ENCODE results near the gene TP63. TPM values are rescaled to one million over a fixed set of nuclear protein-coding genes. Genes with fewer than 3 reads are reported as not detected.
"Not testable (repeated sequence)": the region's sequence is repeated elsewhere in the genome, so short reads cannot be mapped to it uniquely, and the experiment has no call there.

TP63 gene
- polyA plus RNA-seq, 6 donors from 2014 or later, result 0.10 to 0.71 (median 0.21) TPM; not detected in 3

- H3K4me3 Mint-ChIP-seq, result no peak overlapping the region
- ATAC-seq (ENCODE audit: low read depth in 2 of 2), result no peak
- no peak overlapping the region for H3K27ac Mint-ChIP-seq
Observed at GRCh38 chr3:189602471-189602870, 28.7 kb upstream of the TP63 start.

GRCh38 chr3:189605717-189606116, 25.5 kb upstream of the TP63 start:
- no peaks in the 10 kb centered on the region for H3K36me3 Mint-ChIP-seq
- peaks cover 0 to 23% (median 9%) of the 10 kb centered on the region in 7 donors for H3K9me3 Mint-ChIP-seq
- no peaks in the 10 kb centered on the region for H3K4me1 Mint-ChIP-seq

More at GRCh38 chr3:189602471-189602870, 28.7 kb upstream of the TP63 start:
- Mint-ChIP-seq H3K4me1 (no peaks in the 10 kb centered on the region), H3K9me3 (peaks cover 0 to 18% (median 5%) of the 10 kb centered on the region in 7 donors), H3K36me3 (no peaks in the 10 kb centered on the region), H3K27me3 (no peaks in the 10 kb centered on the region)
- no peak for DNase-seq

GRCh38 chr3:189606774-189607173, 24.4 kb upstream of the TP63 start:
- peaks cover 3 to 32% (median 9%) of the 10 kb centered on the region in 7 donors for H3K9me3 Mint-ChIP-seq
- DNase-seq, result no peak
- no peak overlapping the region for H3K4me3 Mint-ChIP-seq
- H3K27ac Mint-ChIP-seq, result no peak overlapping the region
- no peaks in the 10 kb centered on the region for H3K4me1 Mint-ChIP-seq
- no peaks in the 10 kb centered on the region for H3K27me3 Mint-ChIP-seq
- H3K36me3 Mint-ChIP-seq, result no peaks in the 10 kb centered on the region
- ATAC-seq (ENCODE audit: low read depth in 2 of 2), result no peak

More at GRCh38 chr3:189605717-189606116, 25.5 kb upstream of the TP63 start:
- Mint-ChIP-seq H3K27ac (no peak overlapping the region), H3K27me3 (no peaks in the 10 kb centered on the region), H3K4me3 (no peak overlapping the region)
- ATAC-seq (ENCODE audit: low read depth in 2 of 2) (no peak), DNase-seq (no peak)

- DNase-seq; ATAC-seq (ENCODE audit: low read depth in 2 of 2); H3K4me3 Mint-ChIP-seq; H3K4me1 Mint-ChIP-seq; H3K27ac Mint-ChIP-seq; H3K27me3 Mint-ChIP-seq; H3K36me3 Mint-ChIP-seq: not testable (repeated sequence)
- H3K9me3 Mint-ChIP-seq, result peaks cover 5 to 26% (median 10%) of the 10 kb centered on the region in 7 donors
Observed at GRCh38 chr3:189612641-189613040, 18.5 kb upstream of the TP63 start.

GRCh38 chr3:189613122-189613521, 18.1 kb upstream of the TP63 start:
- no peak for ATAC-seq (ENCODE audit: low read depth in 2 of 2)
- H3K27ac Mint-ChIP-seq, result no peak overlapping the region
- H3K36me3 Mint-ChIP-seq, result no peaks in the 10 kb centered on the region

GRCh38 chr3:189621948-189622603, 9.1 kb upstream of the TP63 start:
- no peak overlapping the region for H3K27ac Mint-ChIP-seq
- peaks cover 0 to 3% (median 0%) of the 10 kb centered on the region in 7 donors for H3K9me3 Mint-ChIP-seq
- no peaks in the 10 kb centered on the region for H3K4me1 Mint-ChIP-seq
- DNase-seq (no peak), ATAC-seq (ENCODE audit: low read depth in 2 of 2) (no peak)
- H3K36me3 Mint-ChIP-seq, result no peaks in the 10 kb centered on the region
- H3K27me3 Mint-ChIP-seq, result no peaks in the 10 kb centered on the region
- H3K4me3 Mint-ChIP-seq, result no peak overlapping the region

More at GRCh38 chr3:189613122-189613521, 18.1 kb upstream of the TP63 start:
- DNase-seq, result no peak
- H3K27me3 Mint-ChIP-seq, result no peaks in the 10 kb centered on the region
- no peaks in the 10 kb centered on the region for H3K4me1 Mint-ChIP-seq
- H3K9me3 Mint-ChIP-seq, result peaks cover 4 to 26% (median 10%) of the 10 kb centered on the region in 7 donors
- H3K4me3 Mint-ChIP-seq, result no peak overlapping the region

- H3K27ac Mint-ChIP-seq, result no peak overlapping the region
- H3K36me3 Mint-ChIP-seq, result no peaks in the 10 kb centered on the region
- H3K9me3 Mint-ChIP-seq, result peaks cover 0 to 3% (median 0%) of the 10 kb centered on the region in 7 donors
- no peaks in the 10 kb centered on the region for H3K27me3 Mint-ChIP-seq
- no peak overlapping the region for H3K4me3 Mint-ChIP-seq
- no peak for DNase-seq
- no peaks in the 10 kb centered on the region for H3K4me1 Mint-ChIP-seq
- ATAC-seq (ENCODE audit: low read depth in 2 of 2), result no peak
Observed at GRCh38 chr3:189622629-189623028, 8.6 kb upstream of the TP63 start.

GRCh38 chr3:189624130-189624529, 7.1 kb upstream of the TP63 start:
- Mint-ChIP-seq H3K27me3 (no peaks in the 10 kb centered on the region), H3K4me1 (no peaks in the 10 kb centered on the region), H3K27ac (no peak overlapping the region), H3K36me3 (no peaks in the 10 kb centered on the region), H3K9me3 (peaks cover 0 to 3% (median 0%) of the 10 kb centered on the region in 7 donors), H3K4me3 (no peak overlapping the region)
- ATAC-seq (ENCODE audit: low read depth in 2 of 2) (no peak), DNase-seq (no peak)

- Mint-ChIP-seq H3K27me3 (no peaks in the 10 kb centered on the region), H3K4me1 (no peaks in the 10 kb centered on the region), H3K9me3 (peaks cover 0 to 2% (median 0%) of the 10 kb centered on the region in 7 donors), H3K4me3 (no peak overlapping the region), H3K27ac (no peak overlapping the region), H3K36me3 (no peaks in the 10 kb centered on the region)
- no peak for DNase-seq
- no peak for ATAC-seq (ENCODE audit: low read depth in 2 of 2)
Observed at GRCh38 chr3:189625071-189625470, 6.1 kb upstream of the TP63 start.

- Mint-ChIP-seq H3K27me3 (no peaks in the 10 kb centered on the region), H3K9me3 (peaks cover 0 to 2% (median 0%) of the 10 kb centered on the region in 7 donors), H3K4me1 (no peaks in the 10 kb centered on the region), H3K4me3 (no peak overlapping the region), H3K36me3 (no peaks in the 10 kb centered on the region), H3K27ac (no peak overlapping the region)
- DNase-seq, result no peak
- no peak for ATAC-seq (ENCODE audit: low read depth in 2 of 2)
Observed at GRCh38 chr3:189625572-189625971, 5.6 kb upstream of the TP63 start.

GRCh38 chr3:189626286-189626685, 4.9 kb upstream of the TP63 start:
- no peak overlapping the region for H3K27ac Mint-ChIP-seq
- ATAC-seq (ENCODE audit: low read depth in 2 of 2), result no peak
- no peaks in the 10 kb centered on the region for H3K4me1 Mint-ChIP-seq

GRCh38 chr3:189629803-189630455, 1.3 kb upstream of the TP63 start:
- H3K4me3 Mint-ChIP-seq, result peak overlapping the region in 1 of 8 donors; percentile 18
- H3K27me3 Mint-ChIP-seq, result no peaks in the 10 kb centered on the region
- no peak for ATAC-seq (ENCODE audit: low read depth in 2 of 2)
- H3K27ac Mint-ChIP-seq, result no peak overlapping the region
- DNase-seq, result no peak
- H3K9me3 Mint-ChIP-seq, result peaks cover 0 to 2% (median 0%) of the 10 kb centered on the region in 7 donors
- H3K4me1 Mint-ChIP-seq, result no peaks in the 10 kb centered on the region
- no peaks in the 10 kb centered on the region for H3K36me3 Mint-ChIP-seq

More at GRCh38 chr3:189626286-189626685, 4.9 kb upstream of the TP63 start:
- H3K4me3 Mint-ChIP-seq, result no peak overlapping the region
- no peaks in the 10 kb centered on the region for H3K36me3 Mint-ChIP-seq
- H3K9me3 Mint-ChIP-seq, result peaks cover 0 to 2% (median 0%) of the 10 kb centered on the region in 7 donors
- no peak for DNase-seq
- H3K27me3 Mint-ChIP-seq, result no peaks in the 10 kb centered on the region

GRCh38 chr3:189630767-189631372, 319 bp upstream of the TP63 start:
- Mint-ChIP-seq H3K4me3 (peak overlapping the region in 3 of 8 donors; percentile 8 to 32 (median 13)), H3K27ac (peak overlapping the region in 2 of 6 donors; percentile 11 to 24), H3K9me3 (peaks cover 0 to 2% (median 0%) of the 10 kb centered on the region in 7 donors), H3K36me3 (no peaks in the 10 kb centered on the region), H3K27me3 (no peaks in the 10 kb centered on the region), H3K4me1 (no peaks in the 10 kb centered on the region)
- peak; percentile 28 to 72 for ATAC-seq (ENCODE audit: low read depth in 2 of 2)
- DNase-seq, result no peak

- H3K4me1 Mint-ChIP-seq, result no peaks in the 10 kb centered on the region
- H3K27ac Mint-ChIP-seq, result no peak overlapping the region
- DNase-seq, result no peak
- no peak for ATAC-seq (ENCODE audit: low read depth in 2 of 2)
- no peaks in the 10 kb centered on the region for H3K27me3 Mint-ChIP-seq
- no peak overlapping the region for H3K4me3 Mint-ChIP-seq
- peaks cover 0 to 2% (median 0%) of the 10 kb centered on the region in 7 donors for H3K9me3 Mint-ChIP-seq
- no peaks in the 10 kb centered on the region for H3K36me3 Mint-ChIP-seq
Observed at GRCh38 chr3:189631409-189631808, 220 bp downstream of the TP63 start.
